GM21529 (cell line): ENCODE measurements around the gene PPIE.

ENCODE experiments used
- ATAC-seq: cut with Tn5 transposase; IDR thresholded peaks from one replicate; pipeline ENCODE4 v1.9.1; 2021; ENCODE audit not compliant: unreplicated experiment

Gene PPIE

DNA sequence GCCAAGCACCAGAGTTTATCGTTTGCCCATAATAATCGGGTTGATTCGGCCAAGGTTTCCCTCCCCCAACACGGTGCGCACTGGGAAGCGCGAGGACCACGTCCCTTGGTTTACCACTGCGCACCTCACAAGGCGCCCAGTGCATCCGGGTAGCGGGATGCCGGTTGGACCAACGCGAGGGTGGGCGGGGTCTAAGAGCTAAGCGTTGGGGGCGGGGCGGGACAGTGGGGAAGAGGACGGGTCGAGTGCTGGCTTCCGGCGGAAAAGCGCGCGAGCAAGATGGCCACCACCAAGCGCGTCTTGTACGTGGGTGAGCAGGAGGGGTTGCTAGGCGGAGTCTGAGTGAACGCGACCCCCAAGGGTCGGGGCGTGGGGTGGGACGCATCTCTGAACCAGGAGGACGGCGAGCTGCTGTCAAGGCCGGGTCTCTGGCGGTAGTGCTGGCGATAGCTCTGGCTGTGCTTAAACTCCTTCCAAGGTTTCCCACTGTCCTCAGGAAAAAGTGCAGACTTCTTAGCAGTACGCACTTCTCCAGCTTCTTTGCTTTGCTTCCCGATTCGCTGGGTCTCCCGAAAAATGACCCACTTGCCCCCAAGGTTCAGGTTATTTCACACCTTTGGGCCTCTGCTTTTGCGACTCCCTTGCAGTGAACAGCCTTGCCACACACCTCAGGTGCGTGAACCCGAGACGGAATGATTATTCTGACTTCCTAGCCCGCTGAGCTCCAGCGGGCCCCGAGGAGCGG lies at the start of gene PPIE:
PPIE (plus strand) TSS at position 261 of the 745 bp plus-strand sequence; CDS start at position 280, 19 bp downstream.
- ATAC-seq = peak; percentile 83

GRCh38 chr1:39689214-39689613 lies 49.5 kb upstream of the PPIE start:
- ATAC-seq = no peak

GRCh38 chr1:39689635-39690034 lies 49.0 kb upstream of the PPIE start:
- no peak for ATAC-seq

DNA sequence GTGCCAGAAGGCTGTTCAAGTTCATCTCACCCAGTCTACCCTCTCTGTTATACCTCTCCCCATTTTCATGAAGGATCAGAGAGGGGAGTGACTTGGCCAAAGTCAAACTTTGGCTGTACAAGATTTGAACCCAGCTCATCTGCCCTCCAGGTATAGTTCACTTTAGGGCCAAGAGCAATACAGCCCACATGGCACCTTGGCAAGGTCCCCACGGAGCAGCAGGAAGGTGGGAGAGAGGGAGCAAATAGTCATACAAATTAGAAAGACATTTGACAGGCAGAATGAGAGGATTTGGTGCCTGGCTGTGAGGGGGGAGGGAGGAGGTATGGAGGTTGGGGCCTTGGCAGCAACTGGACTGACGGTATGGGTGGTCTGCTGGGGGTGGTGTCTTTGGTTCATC lies 48.5 kb upstream of the PPIE start:
- no peak for ATAC-seq

DNA sequence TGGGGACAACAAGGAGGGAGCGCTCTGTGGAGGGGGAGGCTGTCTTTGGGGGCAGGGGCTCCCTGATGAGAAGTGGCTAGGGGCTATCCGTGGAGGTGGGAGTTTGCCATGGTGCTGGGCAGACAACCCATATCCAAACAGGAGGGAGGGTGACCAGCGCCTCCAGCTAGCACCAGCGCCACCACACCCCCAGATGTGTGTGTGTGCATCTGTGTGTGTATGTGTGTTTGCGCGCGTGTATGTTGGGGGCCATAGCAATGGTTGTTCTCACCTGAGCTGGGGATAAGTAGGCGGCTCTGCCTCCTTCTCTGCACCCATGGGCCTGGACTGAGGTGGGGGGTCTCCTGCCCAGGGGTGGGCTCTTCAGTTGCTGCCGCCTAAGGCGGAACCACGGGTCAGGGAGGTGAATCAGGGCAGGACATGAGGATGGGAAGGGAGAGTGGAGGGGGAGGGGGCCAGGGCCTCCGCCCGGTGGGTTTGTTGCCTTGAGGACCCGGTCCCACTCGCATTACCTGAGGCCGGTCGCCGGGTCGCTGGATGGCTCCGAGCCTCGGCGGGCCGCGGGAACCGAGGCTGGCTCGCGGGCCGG lies 47.8 kb upstream of the PPIE start:
- no peak for ATAC-seq

DNA sequence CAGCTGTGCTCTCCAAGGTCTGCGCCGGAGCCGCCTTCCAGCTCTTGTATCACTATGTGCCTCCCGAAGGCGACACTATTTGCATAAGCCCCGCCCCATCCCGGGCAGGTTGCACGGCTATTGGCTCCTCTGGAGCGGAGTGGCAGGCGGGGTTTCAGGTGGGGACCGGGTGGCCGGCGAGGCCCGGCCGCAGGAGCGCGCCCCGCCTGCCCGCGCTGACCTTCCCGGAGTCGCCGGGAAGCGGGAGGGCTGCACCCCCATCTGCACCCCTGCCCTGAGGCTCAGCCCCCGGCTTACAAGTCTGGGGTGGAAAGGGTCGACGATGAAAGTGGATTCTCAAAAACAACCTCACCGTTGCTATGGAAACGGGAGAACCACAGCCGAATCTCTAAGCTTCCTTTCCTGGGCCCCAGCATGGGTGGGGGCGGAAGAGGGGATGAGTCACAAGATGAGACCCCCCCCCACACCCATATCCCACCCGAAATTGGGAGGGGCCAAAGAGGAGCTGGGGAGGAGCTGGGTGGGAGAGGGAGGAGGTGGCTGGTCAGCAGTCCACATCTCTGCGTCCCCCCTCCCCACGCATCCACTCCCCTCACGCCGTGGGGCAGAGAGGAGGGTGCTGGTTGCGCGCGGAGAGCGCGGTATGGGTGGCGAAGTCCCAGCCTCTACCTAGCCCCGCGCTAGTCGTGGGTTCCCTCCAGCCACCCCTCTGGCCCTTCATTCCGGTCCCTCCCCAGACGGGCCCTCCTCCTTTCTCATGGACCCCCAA lies 47.1 kb upstream of the PPIE start, which contains the start of gene HPCAL4:
HPCAL4 (minus strand) TSS at position 51 of the 769 bp plus-strand sequence. CDS start 6,830 bp downstream, outside the sequence.
- ATAC-seq = peak; percentile 82

- ATAC-seq = no peak
Measured at GRCh38 chr1:39692152-39693074, 46.3 kb upstream of the PPIE start.

DNA sequence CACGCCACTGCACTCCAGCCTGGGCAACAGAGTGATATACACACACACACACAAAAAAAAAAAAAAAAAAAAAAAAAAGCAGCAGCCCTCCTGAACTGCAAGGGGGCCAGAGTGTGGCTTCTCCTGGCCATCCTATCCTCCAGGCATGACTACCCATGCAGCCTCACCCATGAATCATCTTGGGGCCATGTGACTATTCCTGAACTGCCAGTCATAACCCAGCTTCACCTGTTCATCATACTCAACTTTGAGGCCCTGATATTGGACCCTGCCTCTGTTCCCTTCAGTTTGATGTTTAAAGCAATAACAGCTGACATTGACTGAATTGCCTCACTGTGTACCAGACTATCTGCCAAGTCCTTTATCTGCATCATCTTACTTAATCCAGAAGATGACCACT lies 44.7 kb upstream of the PPIE start:
- no peak for ATAC-seq

- ATAC-seq = no peak
Measured at GRCh38 chr1:39695016-39695415, 43.7 kb upstream of the PPIE start.

DNA sequence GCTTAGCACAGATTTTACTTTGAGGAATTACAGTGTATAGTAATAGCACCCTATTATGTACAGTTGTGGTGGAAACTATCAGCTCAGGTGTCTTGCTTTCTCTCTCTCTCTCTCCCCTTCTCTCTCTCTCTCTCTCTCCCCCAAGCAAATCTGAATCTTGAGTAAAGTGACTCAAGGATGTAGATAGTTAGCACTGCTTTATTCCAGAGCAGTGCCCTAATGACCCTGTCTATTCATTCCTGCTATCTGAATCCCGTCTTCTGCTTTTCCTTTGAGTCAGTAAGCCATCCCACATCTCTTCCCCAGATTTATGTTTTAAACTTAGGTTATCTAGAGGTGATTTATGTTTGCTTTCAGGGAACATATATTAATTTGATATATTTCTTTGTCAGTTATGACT lies 42.2 kb upstream of the PPIE start:
- ATAC-seq = no peak

GRCh38 chr1:39698568-39698967 lies 40.1 kb upstream of the PPIE start:
- ATAC-seq = no peak

DNA sequence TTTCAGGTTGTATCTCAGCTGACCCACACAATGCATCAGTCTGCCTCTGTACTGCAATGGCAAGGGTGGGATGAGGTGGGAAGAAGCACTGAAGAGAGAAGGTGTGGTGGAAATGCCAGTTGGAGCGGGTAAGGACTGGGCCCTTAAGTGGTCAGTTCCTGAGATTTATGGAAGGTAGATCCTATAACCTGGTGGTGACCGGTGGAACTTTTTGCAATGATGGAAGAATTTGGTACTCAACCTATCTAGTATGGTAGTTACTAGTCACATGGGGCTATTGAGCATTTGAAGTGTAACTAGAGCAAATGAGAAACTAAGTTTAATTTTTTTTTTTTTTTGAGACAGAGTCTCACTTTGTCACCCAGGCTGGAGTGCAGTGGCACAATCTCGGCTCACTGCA lies 39.3 kb upstream of the PPIE start:
- ATAC-seq = no peak

DNA sequence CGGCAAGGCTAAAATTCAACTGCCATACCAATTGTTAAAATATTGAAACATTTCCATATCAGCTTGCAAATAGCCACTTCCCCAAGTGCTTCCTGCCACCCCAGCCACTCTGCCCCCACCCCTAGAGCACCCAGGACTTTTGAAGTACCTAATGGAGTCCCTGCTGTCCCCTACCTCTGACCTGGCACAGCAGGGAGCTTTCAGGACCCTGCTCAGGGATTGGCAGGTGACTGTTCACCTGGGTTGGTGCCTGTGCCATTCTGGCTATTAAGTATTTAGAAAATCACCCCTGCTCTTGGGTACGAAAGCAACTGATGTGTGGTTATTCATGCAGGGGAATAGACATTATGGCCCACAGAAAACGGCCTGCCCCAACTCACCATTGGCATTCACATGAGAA lies 38.3 kb upstream of the PPIE start:
- ATAC-seq = no peak

GRCh38 chr1:39701049-39701439 lies 37.6 kb upstream of the PPIE start:
- no peak for ATAC-seq

GRCh38 chr1:39704757-39705156 lies 33.9 kb upstream of the PPIE start:
- no peak for ATAC-seq

DNA sequence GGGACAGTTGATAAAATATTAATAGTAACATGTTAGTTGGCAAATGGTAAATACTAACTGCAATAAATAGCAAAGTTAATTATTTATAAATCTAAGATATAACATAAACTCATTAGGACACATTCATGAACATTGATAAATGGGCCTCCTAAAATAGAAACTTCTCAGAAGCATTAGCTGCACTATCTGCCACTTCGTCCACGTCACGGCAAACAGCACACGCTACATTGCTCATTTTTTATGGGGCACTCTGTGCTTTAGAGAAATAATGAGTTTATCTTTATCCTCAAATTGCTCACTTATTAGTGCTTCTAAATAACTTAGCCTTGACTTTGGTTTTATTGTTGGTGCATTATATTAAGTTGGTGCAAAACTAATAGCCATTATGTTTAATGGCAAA lies 31.2 kb upstream of the PPIE start:
- no peak for ATAC-seq

DNA sequence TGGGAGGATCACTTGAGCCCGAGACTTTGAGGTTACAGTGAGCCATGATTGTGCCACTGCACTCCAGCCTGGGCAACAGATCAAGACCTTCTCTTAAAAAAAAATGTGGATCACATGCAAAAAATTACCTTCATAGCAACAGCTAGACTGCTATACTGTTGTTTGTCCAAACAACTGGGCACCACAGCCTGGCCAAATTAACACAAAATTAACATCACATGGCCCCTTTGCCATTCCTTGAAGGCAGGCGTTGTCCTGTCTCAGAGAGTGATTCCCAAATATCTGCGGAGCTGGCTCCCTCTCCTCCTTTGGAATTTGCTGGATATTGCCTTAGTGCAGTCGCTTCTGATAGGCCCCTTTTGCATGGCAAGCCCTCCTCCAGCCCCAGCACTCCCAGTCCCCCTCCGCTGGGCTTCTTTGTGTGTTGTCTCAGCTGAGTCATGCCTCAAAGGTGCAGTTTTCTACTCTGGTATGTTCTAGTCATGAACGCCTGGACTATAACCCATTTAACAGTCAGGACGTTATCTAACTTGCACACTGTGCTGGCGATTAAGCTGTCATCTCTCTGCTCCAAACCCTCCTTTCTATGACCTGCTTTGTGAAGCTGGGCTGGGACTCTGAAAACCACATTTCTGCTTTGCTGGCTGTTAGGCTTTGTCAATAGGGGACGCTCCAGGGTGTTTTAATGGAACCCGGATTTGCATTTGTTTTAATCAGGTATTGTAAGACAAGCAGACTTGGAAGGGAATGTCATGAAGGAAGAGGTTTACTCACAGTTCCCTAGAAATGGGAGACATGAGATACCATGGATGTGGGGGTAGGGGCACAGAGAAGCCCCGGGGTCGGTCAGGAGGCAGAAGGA lies 27.3 kb upstream of the PPIE start:
- no peak for ATAC-seq

DNA sequence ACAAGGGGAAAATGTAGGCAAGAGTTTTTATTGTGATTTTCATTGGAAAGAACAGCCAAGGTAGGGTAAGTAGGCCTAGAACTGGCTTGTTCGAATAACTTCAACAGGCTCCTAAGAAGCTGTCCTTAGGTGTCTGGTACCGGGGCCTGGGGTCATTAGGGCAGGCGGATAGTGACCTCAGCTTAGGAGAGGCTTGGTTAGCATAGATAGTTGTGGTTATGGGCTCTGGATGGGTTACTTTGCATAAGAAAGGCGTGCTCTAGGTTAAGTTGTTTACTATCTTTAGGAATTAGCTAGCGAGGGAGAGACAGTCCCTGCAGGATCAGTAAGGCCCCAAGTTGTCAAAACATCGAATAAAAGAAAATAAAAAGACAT lies 26.7 kb upstream of the PPIE start:
- no peak for ATAC-seq

- no peak for ATAC-seq
Measured at GRCh38 chr1:39713557-39713956, 25.1 kb upstream of the PPIE start.

GRCh38 chr1:39717809-39718208 lies 20.9 kb upstream of the PPIE start:
- no peak for ATAC-seq
